HG03354 (cell line): ENCODE measurements around the gene CCDC33.

ENCODE experiments used
- ATAC-seq: cut with Tn5 transposase; IDR thresholded peaks from one replicate; pipeline ENCODE4 v1.9.1; 2021; ENCODE audit warnings: mild to moderate bottlenecking; ENCODE audit not compliant: unreplicated experiment, poor library complexity, severe bottlenecking

The CCDC33 gene

DNA sequence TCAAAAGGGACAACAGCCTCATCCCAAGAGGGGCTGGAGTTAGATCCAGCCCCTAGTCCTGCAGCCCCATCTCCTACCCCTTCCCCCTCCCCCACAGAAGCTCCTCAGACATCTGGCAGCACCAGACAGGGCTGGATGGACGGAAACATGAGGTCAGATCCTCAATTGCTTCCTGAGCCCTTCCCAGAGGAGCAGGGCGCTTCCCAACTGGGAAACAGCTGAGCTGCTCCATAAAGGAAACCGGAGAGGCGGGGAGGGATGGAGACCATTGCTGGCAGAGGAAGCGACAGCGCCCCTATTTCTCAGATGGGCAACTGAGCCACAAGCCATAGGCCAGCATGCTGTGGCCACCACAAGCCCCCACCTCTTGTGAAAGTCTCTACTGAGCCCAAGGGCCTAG is 149.6 kb downstream of the CCDC33 start:
- no peak for ATAC-seq
